Neural progenitor cell (in vitro differentiated cells): ENCODE results near the gene TOMM6.

Experiments used
- EZH2 ChIP-seq: fragments of 200-600 bp; sonication (generic); IDR thresholded peaks from 2 replicates; pipeline ENCODE4 v1.6.1; 2017; ENCODE audit warnings: antibody characterized with exemption, mild to moderate bottlenecking, moderate library complexity
- TF ChIP-seq, protein P1 (sequence below): fragments of 200-600 bp; sonication (generic); IDR thresholded peaks from 2 replicates; pipeline ENCODE4 v1.5.1; 2017; ENCODE audit warnings: antibody characterized with exemption, mild to moderate bottlenecking

DNA sequence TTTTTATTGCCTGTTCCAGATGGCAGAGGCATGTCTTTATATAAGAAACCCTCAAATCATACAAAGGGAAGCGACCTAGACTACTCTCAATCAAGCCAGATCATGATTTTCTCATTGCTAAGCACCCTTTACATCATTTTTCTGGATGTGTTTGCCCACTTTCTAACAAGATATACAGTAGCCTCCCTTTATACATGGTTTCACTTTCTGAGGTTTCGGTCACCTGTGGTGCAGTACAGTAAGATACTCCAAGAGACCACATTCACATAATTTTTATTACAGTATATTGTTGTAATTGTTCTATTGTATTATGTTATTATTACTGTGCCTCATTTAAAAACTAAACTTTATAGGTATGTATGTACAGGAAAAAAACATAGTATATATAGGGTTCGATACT, 23.6 kb downstream of the TOMM6 start:
- TF ChIP-seq, protein P1, sequence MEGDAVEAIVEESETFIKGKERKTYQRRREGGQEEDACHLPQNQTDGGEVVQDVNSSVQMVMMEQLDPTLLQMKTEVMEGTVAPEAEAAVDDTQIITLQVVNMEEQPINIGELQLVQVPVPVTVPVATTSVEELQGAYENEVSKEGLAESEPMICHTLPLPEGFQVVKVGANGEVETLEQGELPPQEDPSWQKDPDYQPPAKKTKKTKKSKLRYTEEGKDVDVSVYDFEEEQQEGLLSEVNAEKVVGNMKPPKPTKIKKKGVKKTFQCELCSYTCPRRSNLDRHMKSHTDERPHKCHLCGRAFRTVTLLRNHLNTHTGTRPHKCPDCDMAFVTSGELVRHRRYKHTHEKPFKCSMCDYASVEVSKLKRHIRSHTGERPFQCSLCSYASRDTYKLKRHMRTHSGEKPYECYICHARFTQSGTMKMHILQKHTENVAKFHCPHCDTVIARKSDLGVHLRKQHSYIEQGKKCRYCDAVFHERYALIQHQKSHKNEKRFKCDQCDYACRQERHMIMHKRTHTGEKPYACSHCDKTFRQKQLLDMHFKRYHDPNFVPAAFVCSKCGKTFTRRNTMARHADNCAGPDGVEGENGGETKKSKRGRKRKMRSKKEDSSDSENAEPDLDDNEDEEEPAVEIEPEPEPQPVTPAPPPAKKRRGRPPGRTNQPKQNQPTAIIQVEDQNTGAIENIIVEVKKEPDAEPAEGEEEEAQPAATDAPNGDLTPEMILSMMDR: no peak
- TF ChIP-seq EZH2: no peak
